Fibroblast of lung (primary cell): Measurements from ENCODE around the gene EXOC6B. TPM values are rescaled to one million over a fixed set of nuclear protein-coding genes. Genes with fewer than 3 reads are reported as not detected.

ENCODE experiments used
- DNase-seq, 2 donors: peaks; one replicate each; pipeline versions ENCODE4 v3.0.0 to v3.0.0-alpha.2; 2010; ENCODE audit warnings: low read depth in 2 of 2
- H2AFZ ChIP-seq: 2 replicates; pipeline ENCODE4 v1.5.1; 2012; ENCODE audit warnings: low read length, control low read depth, inconsistent platforms
- H3K27ac ChIP-seq: 2 replicates; pipeline ENCODE4 v1.5.1; 2011; ENCODE audit warnings: low read length, control low read depth; ENCODE audit not compliant: insufficient read depth
- H3K27me3 ChIP-seq: 2 replicates; pipeline ENCODE4 v1.5.1; 2011; ENCODE audit warnings: mild to moderate bottlenecking, low read length; ENCODE audit not compliant: control insufficient read depth, insufficient read depth
- H3K36me3 ChIP-seq: 2 replicates; pipeline ENCODE4 v1.5.1; 2011; ENCODE audit warnings: low read length; ENCODE audit not compliant: control insufficient read depth, insufficient read depth
- H3K4me1 ChIP-seq: 2 replicates; pipeline ENCODE4 v1.5.1; 2011; ENCODE audit warnings: low read length; ENCODE audit not compliant: control insufficient read depth, insufficient read depth; ENCODE audit errors: extremely low read depth
- H3K4me2 ChIP-seq: 2 replicates; pipeline ENCODE4 v1.5.1; 2011; ENCODE audit warnings: low read length, control low read depth; ENCODE audit not compliant: insufficient read depth; ENCODE audit errors: extremely low read depth
- H3K4me3 ChIP-seq, 4 experiments: fragments of 200-600 bp in 1 of 4; sonication (generic) in 1 of 4; replicated peaks in 1 of 4; 2 replicates each; pipeline ENCODE4 v1.5.1; 2011 to 2016; ENCODE audit warnings: low read length in 4 of 4, low read depth in 3 of 4, mild to moderate bottlenecking in 3 of 4, control low read depth in 2 of 4, inconsistent platforms in 1 of 4, mixed read lengths in 1 of 4; ENCODE audit not compliant: insufficient read depth in 1 of 4; ENCODE audit errors: control extremely low read depth in 1 of 4
- H3K79me2 ChIP-seq: 2 replicates; pipeline ENCODE4 v1.5.1; 2012; ENCODE audit warnings: mild to moderate bottlenecking, low read length, inconsistent platforms; ENCODE audit not compliant: control insufficient read depth, insufficient read depth
- H3K9ac ChIP-seq: 2 replicates; pipeline ENCODE4 v1.5.1; 2011; ENCODE audit warnings: mild to moderate bottlenecking, low read length, control low read depth; ENCODE audit not compliant: insufficient read depth
- H3K9me3 ChIP-seq: 2 replicates; pipeline ENCODE4 v1.5.1; 2012; ENCODE audit warnings: low read depth, low read length; ENCODE audit not compliant: control insufficient read depth, insufficient read depth
- H4K20me1 ChIP-seq: 2 replicates; pipeline ENCODE4 v1.5.1; 2011; ENCODE audit warnings: low read length; ENCODE audit not compliant: control insufficient read depth, insufficient read depth; ENCODE audit errors: extremely low read depth
- CTCF ChIP-seq, 2 donors: IDR thresholded peaks in 1 of 2; conservative IDR thresholded peaks in 1 of 2; 1 replicate in 1 of 2; 2 replicates in 1 of 2; pipeline ENCODE4 v1.5.1; 2011 to 2012; ENCODE audit warnings: low read length in 2 of 2, control low read depth in 1 of 2, inconsistent platforms in 1 of 2, low read depth in 1 of 2, mild to moderate bottlenecking in 1 of 2
- EZH2 ChIP-seq: IDR thresholded peaks from 2 replicates; pipeline ENCODE4 v1.5.1; 2012; ENCODE audit warnings: low read length, control low read depth, mild to moderate bottlenecking; ENCODE audit errors: missing control alignments
- polyA plus RNA-seq, 2 donors: library from polyadenylated mRNA; depleted of rRNA in 1 of 2; stranded (reverse) in 1 of 2; unstranded in 1 of 2; fragments of >200 nt; gene quantifications; 2 replicates each; pipeline ENCODE4 v1.2.1, GENCODE V29; 2011 to 2012; ENCODE audit warnings: missing spikeins in 1 of 2
- total RNA-seq: library from RNA; depleted of rRNA; stranded (reverse); fragments of >200 nt; gene quantifications from 2 replicates; pipeline ENCODE4 v1.2.1, GENCODE V29; 2014

Gene EXOC6B
- total and polyA plus RNA-seq, 2 donors (not counting 1 experiment from before 2014, with no cell fraction given): 26.3 to 36.5 TPM

- Histone ChIP-seq H4K20me1 (no peaks in the 10 kb centered on the region), H3K79me2 (no peaks in the 10 kb centered on the region), H3K27ac (no peak overlapping the region), H3K9me3 (no peaks in the 10 kb centered on the region), H3K9ac (no peak overlapping the region), H2AFZ (no peak overlapping the region), H3K4me1 (no peaks in the 10 kb centered on the region), H3K36me3 (peaks cover 1% of the 10 kb centered on the region), H3K27me3 (no peaks in the 10 kb centered on the region), H3K4me3 (no peak overlapping the region), H3K4me2 (no peak overlapping the region)
- DNase-seq: no peak
- TF ChIP-seq EZH2 (no peak), CTCF (conservative IDR thresholded peaks at IDR 0.05 in 1 of 2, IDR thresholded peaks at IDR 0.05 in 1 of 2; ENCODE audit: low read depth in 1 of 2, low read length in 2 of 2) (no peak)
These were observed 647.3 kb downstream of the EXOC6B start for GRCh38 chr2:72178551-72178950.

GRCh38 chr2:72176281-72176680, 649.6 kb downstream of the EXOC6B start:
- H3K4me2 ChIP-seq: no peak overlapping the region
- no peaks in the 10 kb centered on the region for H3K79me2 ChIP-seq
- H2AFZ ChIP-seq: no peak overlapping the region
- H3K27me3 ChIP-seq: no peaks in the 10 kb centered on the region
- no peak overlapping the region for H3K4me3 ChIP-seq
- TF ChIP-seq EZH2 (no peak), CTCF (conservative IDR thresholded peaks at IDR 0.05 in 1 of 2, IDR thresholded peaks at IDR 0.05 in 1 of 2; ENCODE audit: low read depth in 1 of 2, low read length in 2 of 2) (no peak)
- no peaks in the 10 kb centered on the region for H3K4me1 ChIP-seq
- H3K9ac ChIP-seq: no peak overlapping the region
- H3K9me3 ChIP-seq: no peaks in the 10 kb centered on the region
- no peak overlapping the region for H3K27ac ChIP-seq
- no peak for DNase-seq
- peaks cover 1% of the 10 kb centered on the region for H3K36me3 ChIP-seq
- H4K20me1 ChIP-seq: no peaks in the 10 kb centered on the region

- TF ChIP-seq EZH2: no peak
- no peak for TF ChIP-seq CTCF (conservative IDR thresholded peaks at IDR 0.05 in 1 of 2, IDR thresholded peaks at IDR 0.05 in 1 of 2; ENCODE audit: low read depth in 1 of 2, low read length in 2 of 2)
- Histone ChIP-seq H3K27ac (no peak overlapping the region), H3K4me2 (no peak overlapping the region), H2AFZ (no peak overlapping the region), H3K27me3 (no peaks in the 10 kb centered on the region), H3K4me3 (no peak overlapping the region), H3K9me3 (no peaks in the 10 kb centered on the region), H3K36me3 (peaks cover 1% of the 10 kb centered on the region), H3K4me1 (no peaks in the 10 kb centered on the region), H3K9ac (no peak overlapping the region), H4K20me1 (no peaks in the 10 kb centered on the region), H3K79me2 (no peaks in the 10 kb centered on the region)
- no peak for DNase-seq
These were observed 650.2 kb downstream of the EXOC6B start for GRCh38 chr2:72175636-72176035.
